Peyer's patch (tissue), 4 donors: ENCODE measurements around the gene CBLN3. TPM values are rescaled to one million over a fixed set of nuclear protein-coding genes. Genes with fewer than 3 reads are reported as not detected.

Experiments used
- DNase-seq, 3 donors: peaks; one replicate each; pipeline ENCODE4 v3.0.0-alpha.2; 2017 to 2019
- H3K27ac ChIP-seq, 4 donors: fragments of 200-600 bp; sonication (generic); one replicate each; pipeline ENCODE4 v1.5.1; 2016 to 2019
- H3K27me3 ChIP-seq, 2 donors: fragments of 200-600 bp; sonication (generic); one replicate each; pipeline ENCODE4 v1.5.1; 2019
- H3K36me3 ChIP-seq, 3 donors: fragments of 200-600 bp; sonication (generic); one replicate each; pipeline ENCODE4 v1.5.1; 2016 to 2019
- H3K4me1 ChIP-seq, 4 donors: fragments of 200-600 bp; sonication (generic); one replicate each; pipeline ENCODE4 v1.5.1; 2016 to 2019
- H3K4me3 ChIP-seq, 4 donors: fragments of 200-600 bp; sonication (generic); 1 replicate in 3 of 4; 2 replicates in 1 of 4; pipeline ENCODE4 v1.5.1; 2016 to 2019; ENCODE audit warnings: mild to moderate bottlenecking in 1 of 4
- H3K9me3 ChIP-seq, 4 donors: fragments of 200-600 bp; sonication (generic); one replicate each; pipeline ENCODE4 v1.5.1; 2016 to 2019; ENCODE audit warnings: mild to moderate bottlenecking in 1 of 4
- POLR2A ChIP-seq, 2 donors: fragments of 450-650 bp; IDR thresholded peaks; one replicate each; pipeline ENCODE4 v1.5.1; 2017; ENCODE audit warnings: antibody characterized with exemption in 2 of 2, mild to moderate bottlenecking in 2 of 2, moderate library complexity in 2 of 2
- total RNA-seq, 4 donors: library from RNA; depleted of rRNA; stranded (reverse); fragments of >200 nt; gene quantifications; one replicate each; pipeline ENCODE4 v1.1.0, GENCODE V29; 2016
- TF ChIP-seq, protein P1 (sequence below), 6 experiments: fragments of 450-650 bp in 4 of 6; fragments of 200-600 bp in 2 of 6; sonication (generic) in 1 of 6; IDR thresholded peaks; one replicate each; pipeline ENCODE4 v1.5.1; 2017 to 2019; ENCODE audit warnings: antibody characterized with exemption in 6 of 6, mild to moderate bottlenecking in 3 of 6, moderate library complexity in 1 of 6

The CBLN3 gene
- total RNA-seq, 4 donors from 2014 or later, result 0.94 to 4.3 TPM; not detected in 2

- Histone ChIP-seq H3K27ac (peak overlapping the region in 1 of 4 donors; percentile 1), H3K36me3 (no peaks in the 10 kb centered on the region), H3K27me3 (no peaks in the 10 kb centered on the region), H3K9me3 (no peaks in the 10 kb centered on the region), H3K4me3 (no peak overlapping the region), H3K4me1 (peaks cover 0 to 35% (median 5%) of the 10 kb centered on the region in 4 donors)
- TF ChIP-seq POLR2A (IDR thresholded peaks at IDR 0.05), result no peak
- TF ChIP-seq, protein P1, sequence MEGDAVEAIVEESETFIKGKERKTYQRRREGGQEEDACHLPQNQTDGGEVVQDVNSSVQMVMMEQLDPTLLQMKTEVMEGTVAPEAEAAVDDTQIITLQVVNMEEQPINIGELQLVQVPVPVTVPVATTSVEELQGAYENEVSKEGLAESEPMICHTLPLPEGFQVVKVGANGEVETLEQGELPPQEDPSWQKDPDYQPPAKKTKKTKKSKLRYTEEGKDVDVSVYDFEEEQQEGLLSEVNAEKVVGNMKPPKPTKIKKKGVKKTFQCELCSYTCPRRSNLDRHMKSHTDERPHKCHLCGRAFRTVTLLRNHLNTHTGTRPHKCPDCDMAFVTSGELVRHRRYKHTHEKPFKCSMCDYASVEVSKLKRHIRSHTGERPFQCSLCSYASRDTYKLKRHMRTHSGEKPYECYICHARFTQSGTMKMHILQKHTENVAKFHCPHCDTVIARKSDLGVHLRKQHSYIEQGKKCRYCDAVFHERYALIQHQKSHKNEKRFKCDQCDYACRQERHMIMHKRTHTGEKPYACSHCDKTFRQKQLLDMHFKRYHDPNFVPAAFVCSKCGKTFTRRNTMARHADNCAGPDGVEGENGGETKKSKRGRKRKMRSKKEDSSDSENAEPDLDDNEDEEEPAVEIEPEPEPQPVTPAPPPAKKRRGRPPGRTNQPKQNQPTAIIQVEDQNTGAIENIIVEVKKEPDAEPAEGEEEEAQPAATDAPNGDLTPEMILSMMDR (IDR thresholded peaks at IDR 0.05), result no peak
- DNase-seq, result peak in 1 of 3 donors; percentile 44
These were observed 27.4 kb downstream of the CBLN3 start for GRCh38 chr14:24401810-24402702.

DNA sequence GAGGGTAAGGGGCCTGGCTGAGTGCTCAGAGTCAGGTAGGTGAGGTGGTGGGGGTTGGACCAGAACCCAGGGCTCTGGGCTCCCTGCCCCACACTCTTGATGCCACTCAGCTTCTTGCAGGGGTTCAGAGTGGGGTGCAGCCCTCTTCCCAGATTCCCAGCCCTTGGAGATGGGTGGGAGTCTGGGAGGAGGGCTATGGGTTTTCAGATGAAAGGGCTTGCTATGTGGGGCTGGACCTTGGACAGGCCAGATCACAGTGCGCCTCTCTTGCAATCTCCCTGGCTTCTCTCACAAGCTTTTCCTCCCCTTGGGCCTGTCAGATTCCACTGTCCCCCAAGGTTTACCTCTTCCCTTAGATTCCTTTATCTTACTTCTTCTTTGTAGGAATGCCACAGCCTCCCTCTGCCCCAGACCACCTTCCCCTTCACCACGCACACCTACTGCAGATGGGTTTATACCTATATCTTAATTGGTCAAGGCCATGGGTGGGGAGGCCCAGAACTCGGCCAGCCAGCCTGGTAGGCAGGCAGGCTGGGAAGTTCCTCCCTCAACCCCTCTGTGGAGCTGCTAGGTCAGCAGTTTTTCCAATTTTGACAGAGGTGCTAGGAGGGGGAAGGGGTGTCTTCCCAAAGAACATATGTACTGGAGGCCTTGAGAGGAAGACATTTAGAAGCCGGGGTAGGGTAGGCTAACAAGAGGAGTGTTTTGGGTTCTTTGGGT is 29.3 kb downstream of the CBLN3 start:
- Histone ChIP-seq H3K4me1 (peaks cover 0 to 35% (median 5%) of the 10 kb centered on the region in 4 donors), H3K27me3 (no peaks in the 10 kb centered on the region), H3K27ac (peak overlapping the region in 2 of 4 donors; percentile 31 to 81), H3K36me3 (no peaks in the 10 kb centered on the region), H3K4me3 (peak overlapping the region in 3 of 4 donors; percentile 47 to 76 (median 67)), H3K9me3 (no peaks in the 10 kb centered on the region)
- TF ChIP-seq, protein P1 (IDR thresholded peaks at IDR 0.05), result no peak
- no peak for TF ChIP-seq POLR2A (IDR thresholded peaks at IDR 0.05)
- peak in 2 of 3 donors; percentile 43 to 49 for DNase-seq

DNA sequence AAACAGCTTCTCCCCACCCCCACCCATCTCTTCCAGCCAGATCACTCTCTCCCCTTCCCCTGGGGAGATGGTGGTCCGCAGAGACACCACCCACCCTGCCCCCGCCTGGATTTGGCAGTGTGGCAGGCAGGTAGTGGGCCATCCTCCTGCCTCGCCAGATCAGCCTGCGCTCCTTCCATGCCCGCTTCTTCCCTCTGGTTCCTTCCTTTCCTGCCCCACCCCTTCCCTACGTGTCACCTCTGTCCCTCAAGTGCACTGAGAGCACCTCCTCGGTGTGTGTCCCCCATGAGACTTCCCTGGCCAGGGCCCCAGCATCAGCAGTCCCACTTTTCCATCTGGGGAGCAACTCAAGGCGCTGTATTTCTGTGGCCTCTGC is 30.0 kb downstream of the CBLN3 start:
- H3K36me3 ChIP-seq, result no peaks in the 10 kb centered on the region
- no peaks in the 10 kb centered on the region for H3K27me3 ChIP-seq
- no peaks in the 10 kb centered on the region for H3K9me3 ChIP-seq
- peak overlapping the region; percentile 46 to 76 (median 57) for H3K4me3 ChIP-seq
- DNase-seq, result peak in 2 of 3 donors; percentile 53 to 57
- peak overlapping the region; percentile 53 to 81 (median 62) for H3K27ac ChIP-seq
- H3K4me1 ChIP-seq, result peaks cover 0 to 35% (median 5%) of the 10 kb centered on the region in 4 donors
- no peak for TF ChIP-seq POLR2A (IDR thresholded peaks at IDR 0.05)
- TF ChIP-seq, protein P1 (IDR thresholded peaks at IDR 0.05), result no peak

GRCh38 chr14:24398653-24399446 is 30.6 kb downstream of the CBLN3 start, which contains the start of gene NYNRIN:
TSS of gene NYNRIN (plus strand) at chr14:24399003. CDS start at chr14:24399247, 244 bp downstream.
- H3K27me3 ChIP-seq, result no peaks in the 10 kb centered on the region
- H3K36me3 ChIP-seq, result no peaks in the 10 kb centered on the region
- H3K4me3 ChIP-seq, result peak within 1 kb of the TSS; percentile 46 to 76 (median 57)
- peak within 1 kb of the TSS; percentile 53 to 81 (median 62) for H3K27ac ChIP-seq
- H3K9me3 ChIP-seq, result no peaks in the 10 kb centered on the region
- peaks cover 0 to 35% (median 5%) of the 10 kb centered on the region in 4 donors for H3K4me1 ChIP-seq
- TF ChIP-seq, protein P1 (IDR thresholded peaks at IDR 0.05), result no peak
- TF ChIP-seq POLR2A (IDR thresholded peaks at IDR 0.05), result no peak
- peak; percentile 18 to 63 (median 62) for DNase-seq

DNA sequence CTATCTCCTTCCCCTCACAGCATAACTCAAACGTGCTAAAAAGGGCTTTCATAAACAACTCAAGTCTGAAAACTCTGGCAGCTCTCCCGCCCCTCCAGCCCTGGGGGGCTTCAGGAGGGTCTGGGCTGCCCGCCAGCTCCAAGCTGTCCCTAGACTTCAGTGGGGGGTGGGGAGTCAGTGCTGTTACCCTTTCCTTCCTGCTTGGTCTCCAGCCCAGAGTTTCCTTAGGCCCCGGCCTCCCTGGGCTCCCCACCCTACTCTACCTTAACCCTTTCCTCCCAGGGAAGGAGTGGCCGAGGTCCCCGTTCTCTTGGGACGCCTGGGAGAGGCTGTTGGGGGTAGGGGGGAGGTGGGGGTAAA is 31.2 kb downstream of the CBLN3 start:
- H3K4me3 ChIP-seq, result peak overlapping the region; percentile 46 to 76 (median 57)
- H3K36me3 ChIP-seq, result no peaks in the 10 kb centered on the region
- H3K27me3 ChIP-seq, result no peaks in the 10 kb centered on the region
- DNase-seq, result peak in 2 of 3 donors; percentile 44 to 49
- no peaks in the 10 kb centered on the region for H3K9me3 ChIP-seq
- peaks cover 0 to 35% (median 5%) of the 10 kb centered on the region in 4 donors for H3K4me1 ChIP-seq
- TF ChIP-seq, protein P1 (IDR thresholded peaks at IDR 0.05), result no peak
- TF ChIP-seq POLR2A (IDR thresholded peaks at IDR 0.05), result no peak
- H3K27ac ChIP-seq, result peak overlapping the region; percentile 53 to 81 (median 62)
